ENCODE results near the gene TNRC6C.
"Not testable (repeated sequence)": the region's sequence is repeated elsewhere in the genome, so short reads cannot be mapped to it uniquely, and the experiment has no call there.

TNRC6C gene

DNA sequence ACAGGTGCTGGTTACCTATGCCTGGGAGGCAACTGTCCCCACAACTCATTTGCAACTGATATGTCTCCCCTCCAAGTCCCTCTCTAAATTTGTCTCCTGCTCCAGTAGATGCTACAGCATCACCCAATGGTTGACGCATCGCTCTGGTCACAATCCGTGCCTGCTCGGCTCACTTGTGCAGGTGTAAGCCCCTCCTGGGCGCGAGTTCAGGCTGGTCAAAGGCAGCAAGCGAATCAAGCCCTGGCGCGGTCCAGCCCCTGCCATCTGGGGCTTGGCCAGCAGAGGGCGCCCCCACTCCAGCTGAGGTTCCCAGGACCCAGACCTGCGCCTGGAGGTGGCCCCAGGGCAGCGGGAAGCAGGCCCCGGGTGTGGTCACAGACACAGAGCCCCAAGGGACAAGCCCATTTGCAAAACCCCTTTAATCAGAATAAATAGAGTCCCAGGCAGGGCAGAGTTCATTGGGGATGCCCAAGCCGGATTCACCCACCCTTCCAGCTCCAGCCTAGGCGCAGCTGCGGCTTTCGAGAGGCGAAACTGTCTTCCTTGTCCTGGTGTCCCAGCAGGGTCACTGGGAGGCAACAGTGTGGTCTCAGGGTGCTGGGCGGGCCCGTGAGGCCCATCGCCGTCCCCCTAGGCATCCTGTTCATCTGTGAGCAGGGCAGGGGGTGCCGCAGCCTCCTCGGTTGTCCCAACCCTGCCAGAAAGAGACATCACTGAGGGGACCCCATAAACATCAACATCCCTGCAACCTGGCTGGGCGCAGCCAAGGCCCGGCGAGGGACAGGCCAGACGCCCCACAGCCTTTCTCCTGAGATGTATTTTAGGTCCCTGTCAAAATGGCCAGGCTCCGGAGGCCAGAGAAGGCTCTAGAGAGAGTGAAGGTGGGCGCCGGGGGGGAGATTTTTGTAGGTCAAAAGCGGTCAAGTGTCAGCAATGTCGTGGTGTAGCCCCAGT is 154.3 kb downstream of the TNRC6C start:
- no peaks in the 10 kb centered on the region for H4K20me1 ChIP-seq (ENCODE audit: low read depth, low read length)

DNA sequence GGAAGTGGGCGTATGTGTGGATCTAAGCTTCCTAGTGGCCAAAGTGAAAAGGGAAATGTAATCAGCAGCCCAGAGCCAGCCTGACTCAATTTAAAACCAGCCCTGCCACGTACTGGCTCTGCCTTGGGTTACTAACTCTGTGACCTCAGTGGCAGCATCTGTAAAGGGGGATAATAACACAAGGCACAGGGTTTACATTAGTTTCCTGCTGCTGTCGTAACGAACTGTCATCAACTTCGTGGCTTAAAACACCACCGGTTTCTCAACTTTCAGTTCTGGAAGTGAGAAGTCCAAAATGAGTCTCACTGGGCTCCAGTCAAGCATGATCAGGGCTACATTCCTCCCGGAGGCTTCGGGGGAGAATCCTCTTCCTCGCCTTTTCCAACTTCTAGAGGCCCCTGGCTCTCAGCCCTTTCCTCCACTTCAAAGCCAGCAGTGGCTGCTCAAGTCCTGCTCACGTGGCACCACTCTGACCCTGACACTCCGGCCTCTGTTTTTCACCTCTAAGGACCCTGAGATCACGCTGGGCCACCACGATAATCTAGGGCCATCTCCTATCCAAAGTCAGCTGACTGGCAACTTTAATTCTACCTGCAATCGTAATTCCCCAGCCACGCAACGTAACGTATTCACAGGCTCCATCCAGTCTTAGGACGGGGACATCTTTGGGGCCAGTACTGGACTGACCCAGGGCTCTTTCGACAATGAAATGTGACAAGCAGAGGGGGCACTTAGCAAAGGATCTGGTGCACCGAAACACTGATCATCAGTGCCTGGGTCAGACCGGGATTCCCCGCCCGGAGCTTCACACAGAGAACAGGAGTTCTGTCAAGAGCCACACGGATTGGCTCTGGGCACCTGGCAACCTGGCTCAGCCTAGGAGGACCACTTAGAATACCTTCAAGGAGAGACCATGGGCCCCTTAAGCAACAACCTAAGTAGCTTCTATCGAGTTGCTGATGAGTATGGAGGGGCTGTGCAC is 155.6 kb downstream of the TNRC6C start:
- Histone ChIP-seq H3K9me2 (replicated peaks; ENCODE audit: insufficient read depth, low read length) (no peaks in the 10 kb centered on the region), H3K4me2 (ENCODE audit: low read depth, low read length, poor library complexity, severe bottlenecking) (no peak overlapping the region), H3K9ac (ENCODE audit: low read length) (no peak overlapping the region), H3K79me2 (ENCODE audit: insufficient read depth, low read length) (no peaks in the 10 kb centered on the region), H3K36me3 (ENCODE audit: low read length) (no peaks in the 10 kb centered on the region), H3F3A (ENCODE audit: insufficient read depth) (no peaks in the 10 kb centered on the region), H3K27me3 (ENCODE audit: low read length) (no peaks in the 10 kb centered on the region), H3K9me3 (ENCODE audit: insufficient read depth, low read length) (no peaks in the 10 kb centered on the region), H3K4me3 (ENCODE audit: insufficient read depth, low read length, poor library complexity, severe bottlenecking) (no peak overlapping the region), H3K27ac (ENCODE audit: low read depth, low read length) (no peak overlapping the region), H4K20me1 (ENCODE audit: low read depth, low read length) (no peaks in the 10 kb centered on the region), H2AFZ (ENCODE audit: low read depth, low read length, severe bottlenecking) (no peak overlapping the region)
- TF ChIP-seq, protein P1, sequence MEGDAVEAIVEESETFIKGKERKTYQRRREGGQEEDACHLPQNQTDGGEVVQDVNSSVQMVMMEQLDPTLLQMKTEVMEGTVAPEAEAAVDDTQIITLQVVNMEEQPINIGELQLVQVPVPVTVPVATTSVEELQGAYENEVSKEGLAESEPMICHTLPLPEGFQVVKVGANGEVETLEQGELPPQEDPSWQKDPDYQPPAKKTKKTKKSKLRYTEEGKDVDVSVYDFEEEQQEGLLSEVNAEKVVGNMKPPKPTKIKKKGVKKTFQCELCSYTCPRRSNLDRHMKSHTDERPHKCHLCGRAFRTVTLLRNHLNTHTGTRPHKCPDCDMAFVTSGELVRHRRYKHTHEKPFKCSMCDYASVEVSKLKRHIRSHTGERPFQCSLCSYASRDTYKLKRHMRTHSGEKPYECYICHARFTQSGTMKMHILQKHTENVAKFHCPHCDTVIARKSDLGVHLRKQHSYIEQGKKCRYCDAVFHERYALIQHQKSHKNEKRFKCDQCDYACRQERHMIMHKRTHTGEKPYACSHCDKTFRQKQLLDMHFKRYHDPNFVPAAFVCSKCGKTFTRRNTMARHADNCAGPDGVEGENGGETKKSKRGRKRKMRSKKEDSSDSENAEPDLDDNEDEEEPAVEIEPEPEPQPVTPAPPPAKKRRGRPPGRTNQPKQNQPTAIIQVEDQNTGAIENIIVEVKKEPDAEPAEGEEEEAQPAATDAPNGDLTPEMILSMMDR (IDR thresholded peaks at IDR 0.05; ENCODE audit: insufficient read depth, low read length, poor library complexity, severe bottlenecking) = no peak
- no peak for TF ChIP-seq EZH2phosphoT487 (conservative IDR thresholded peaks at IDR 0.05; ENCODE audit: low read length)

More for the DNA sequence above, 154.3 kb downstream of the TNRC6C start:
- Histone ChIP-seq H3K79me2 (ENCODE audit: insufficient read depth, low read length) (no peaks in the 10 kb centered on the region), H3K9ac (ENCODE audit: low read length) (no peak overlapping the region), H3K4me3 (ENCODE audit: insufficient read depth, low read length, poor library complexity, severe bottlenecking) (no peak overlapping the region), H3K4me2 (ENCODE audit: low read depth, low read length, poor library complexity, severe bottlenecking) (no peak overlapping the region), H2AFZ (ENCODE audit: low read depth, low read length, severe bottlenecking) (no peak overlapping the region), H3K27me3 (ENCODE audit: low read length) (no peaks in the 10 kb centered on the region), H3K9me3 (ENCODE audit: insufficient read depth, low read length) (no peaks in the 10 kb centered on the region), H3K9me2 (replicated peaks; ENCODE audit: insufficient read depth, low read length) (no peaks in the 10 kb centered on the region), H3K27ac (ENCODE audit: low read depth, low read length) (no peak overlapping the region), H3F3A (ENCODE audit: insufficient read depth) (peaks cover 5% of the 10 kb centered on the region), H3K36me3 (ENCODE audit: low read length) (no peaks in the 10 kb centered on the region)
- TF ChIP-seq, protein P1 (IDR thresholded peaks at IDR 0.05; ENCODE audit: insufficient read depth, low read length, poor library complexity, severe bottlenecking) = peak; percentile 96
- no peak for TF ChIP-seq EZH2phosphoT487 (conservative IDR thresholded peaks at IDR 0.05; ENCODE audit: low read length)

DNA sequence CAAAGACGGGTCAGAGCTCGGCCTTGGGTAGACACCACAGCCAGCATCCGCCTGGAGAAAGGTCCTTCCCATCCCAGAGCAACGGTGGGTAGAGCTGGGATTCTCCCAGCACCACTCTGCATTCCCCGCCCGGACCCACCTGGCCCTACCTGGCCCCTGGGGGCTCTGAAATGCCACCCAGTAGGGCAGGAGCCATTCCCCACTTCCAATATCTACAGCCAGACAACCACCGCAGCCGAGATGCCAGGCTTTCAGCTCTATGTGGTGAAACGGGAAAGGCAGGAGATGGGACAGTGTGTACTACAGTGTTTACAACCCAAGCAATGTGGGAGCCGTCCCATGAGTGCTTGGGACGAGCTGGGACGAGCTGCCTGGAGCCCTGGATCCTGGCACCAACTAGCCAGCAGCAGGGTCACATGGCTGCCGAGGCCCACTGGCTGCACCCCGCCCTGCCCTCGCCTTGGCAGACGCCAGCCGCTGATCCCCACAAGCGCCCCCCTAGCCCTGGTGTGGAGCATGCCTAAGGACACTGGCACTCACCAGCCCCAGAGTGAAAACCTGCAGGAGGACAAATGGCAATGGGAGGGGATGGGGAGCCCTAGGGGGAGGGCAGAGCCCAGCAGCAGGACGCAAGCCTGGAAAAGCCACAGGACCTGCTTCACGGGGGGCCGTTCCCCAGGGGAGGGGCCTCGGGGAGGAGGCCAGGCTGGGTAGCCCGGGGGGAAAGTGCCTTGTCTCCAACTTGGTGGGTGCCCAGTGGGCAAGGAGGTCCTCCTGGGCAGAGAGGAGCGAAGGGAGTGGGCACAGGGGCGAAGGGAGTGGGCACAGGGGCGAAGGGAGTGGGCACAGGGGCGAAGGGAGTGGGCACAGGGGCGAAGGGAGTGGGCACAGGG is 156.6 kb downstream of the TNRC6C start:
- H3K36me3 ChIP-seq (ENCODE audit: low read length) = no peaks in the 10 kb centered on the region
- no peak for TF ChIP-seq EZH2phosphoT487 (conservative IDR thresholded peaks at IDR 0.05; ENCODE audit: low read length)
- TF ChIP-seq, protein P1 (IDR thresholded peaks at IDR 0.05; ENCODE audit: insufficient read depth, low read length, poor library complexity, severe bottlenecking) = no peak
- H3K9ac ChIP-seq (ENCODE audit: low read length) = no peak overlapping the region

DNA sequence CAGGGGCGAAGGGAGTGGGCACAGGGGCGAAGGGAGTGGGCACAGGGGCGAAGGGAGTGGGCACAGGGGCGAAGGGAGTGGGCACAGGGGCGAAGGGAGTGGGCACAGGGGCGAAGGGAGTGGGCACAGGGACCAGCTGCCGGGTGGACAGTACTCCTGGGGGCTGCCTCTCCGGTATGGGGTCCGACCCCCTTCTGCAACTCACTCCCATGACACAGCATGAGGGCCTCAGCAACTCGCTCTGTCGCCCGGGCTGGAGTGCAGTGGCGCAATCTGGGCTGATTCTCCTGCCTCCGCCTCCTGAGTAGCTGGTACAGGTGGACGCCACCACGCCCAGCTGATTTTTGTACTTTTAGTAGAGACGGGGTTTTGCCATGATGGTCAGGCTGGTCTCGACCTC is 157.3 kb downstream of the TNRC6C start:
- H2AFZ ChIP-seq (ENCODE audit: low read depth, low read length, severe bottlenecking); H3F3A ChIP-seq (ENCODE audit: insufficient read depth): not testable (repeated sequence)

More for the DNA sequence above, 156.6 kb downstream of the TNRC6C start:
- Histone ChIP-seq H4K20me1 (ENCODE audit: low read depth, low read length) (no peaks in the 10 kb centered on the region), H3F3A (ENCODE audit: insufficient read depth) (no peaks in the 10 kb centered on the region), H3K27ac (ENCODE audit: low read depth, low read length) (no peak overlapping the region), H3K27me3 (ENCODE audit: low read length) (no peaks in the 10 kb centered on the region), H3K4me3 (ENCODE audit: insufficient read depth, low read length, poor library complexity, severe bottlenecking) (no peak overlapping the region), H3K9me3 (ENCODE audit: insufficient read depth, low read length) (no peaks in the 10 kb centered on the region), H3K4me2 (ENCODE audit: low read depth, low read length, poor library complexity, severe bottlenecking) (no peak overlapping the region), H3K9me2 (replicated peaks; ENCODE audit: insufficient read depth, low read length) (no peaks in the 10 kb centered on the region), H3K79me2 (ENCODE audit: insufficient read depth, low read length) (no peaks in the 10 kb centered on the region), H2AFZ (ENCODE audit: low read depth, low read length, severe bottlenecking) (no peak overlapping the region)

More for the DNA sequence above, 157.3 kb downstream of the TNRC6C start:
- H3K9me3 ChIP-seq (ENCODE audit: insufficient read depth, low read length); H4K20me1 ChIP-seq (ENCODE audit: low read depth, low read length); H3K27ac ChIP-seq (ENCODE audit: low read depth, low read length); H3K36me3 ChIP-seq (ENCODE audit: low read length); H3K9me2 ChIP-seq (replicated peaks; ENCODE audit: insufficient read depth, low read length); H3K9ac ChIP-seq (ENCODE audit: low read length); H3K79me2 ChIP-seq (ENCODE audit: insufficient read depth, low read length); H3K27me3 ChIP-seq (ENCODE audit: low read length); H3K4me3 ChIP-seq (ENCODE audit: insufficient read depth, low read length, poor library complexity, severe bottlenecking); H3K4me2 ChIP-seq (ENCODE audit: low read depth, low read length, poor library complexity, severe bottlenecking): not testable (repeated sequence)

Data from SU-DHL-6 (cell line).